Gastroesophageal sphincter (tissue), 3 donors: Measurements from ENCODE around the gene PGF.

Experiments
- POLR2A ChIP-seq, 2 donors: fragments of 450-650 bp; IDR thresholded peaks; one replicate each; pipeline ENCODE4 v1.6.1; 2017; ENCODE audit warnings: antibody characterized with exemption in 2 of 2, mild to moderate bottlenecking in 2 of 2, moderate library complexity in 1 of 2
- TF ChIP-seq, protein P1 (sequence below), 4 experiments: fragments of 200-600 bp in 2 of 4; fragments of 450-650 bp in 2 of 4; sonication (generic) in 1 of 4; IDR thresholded peaks; one replicate each; pipeline ENCODE4 v1.5.1; 2017 to 2019; ENCODE audit warnings: antibody characterized with exemption in 4 of 4, mild to moderate bottlenecking in 2 of 4, moderate library complexity in 2 of 4

DNA sequence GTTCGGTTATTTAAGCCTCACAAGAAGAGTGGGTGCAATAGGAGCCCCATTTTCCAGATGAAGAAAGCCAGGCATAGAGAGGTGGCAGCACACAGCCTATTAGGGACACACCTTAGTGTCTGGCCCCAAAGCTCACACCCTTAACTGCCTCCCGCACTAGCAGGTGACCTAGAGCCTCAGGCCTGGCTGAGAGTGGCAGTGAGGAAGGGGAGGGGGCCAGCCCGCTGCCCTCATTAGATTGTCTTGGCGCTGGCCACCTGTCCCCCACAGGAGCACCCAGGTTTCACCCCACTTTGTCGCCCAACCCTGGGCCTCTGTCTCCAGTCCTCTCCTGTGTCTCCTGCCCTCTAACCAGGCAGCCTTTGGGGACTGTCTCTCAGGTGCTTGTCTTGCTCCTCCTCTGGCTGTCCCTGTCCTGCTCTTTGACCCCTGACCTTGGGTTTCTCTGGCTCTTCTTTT, 18.5 kb upstream of the PGF start:
- TF ChIP-seq, protein P1, sequence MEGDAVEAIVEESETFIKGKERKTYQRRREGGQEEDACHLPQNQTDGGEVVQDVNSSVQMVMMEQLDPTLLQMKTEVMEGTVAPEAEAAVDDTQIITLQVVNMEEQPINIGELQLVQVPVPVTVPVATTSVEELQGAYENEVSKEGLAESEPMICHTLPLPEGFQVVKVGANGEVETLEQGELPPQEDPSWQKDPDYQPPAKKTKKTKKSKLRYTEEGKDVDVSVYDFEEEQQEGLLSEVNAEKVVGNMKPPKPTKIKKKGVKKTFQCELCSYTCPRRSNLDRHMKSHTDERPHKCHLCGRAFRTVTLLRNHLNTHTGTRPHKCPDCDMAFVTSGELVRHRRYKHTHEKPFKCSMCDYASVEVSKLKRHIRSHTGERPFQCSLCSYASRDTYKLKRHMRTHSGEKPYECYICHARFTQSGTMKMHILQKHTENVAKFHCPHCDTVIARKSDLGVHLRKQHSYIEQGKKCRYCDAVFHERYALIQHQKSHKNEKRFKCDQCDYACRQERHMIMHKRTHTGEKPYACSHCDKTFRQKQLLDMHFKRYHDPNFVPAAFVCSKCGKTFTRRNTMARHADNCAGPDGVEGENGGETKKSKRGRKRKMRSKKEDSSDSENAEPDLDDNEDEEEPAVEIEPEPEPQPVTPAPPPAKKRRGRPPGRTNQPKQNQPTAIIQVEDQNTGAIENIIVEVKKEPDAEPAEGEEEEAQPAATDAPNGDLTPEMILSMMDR (IDR thresholded peaks at IDR 0.05) = no peak
- no peak for TF ChIP-seq POLR2A (IDR thresholded peaks at IDR 0.05)
